Gastrocnemius medialis (tissue), 4 donors: ENCODE measurements around the gene NFASC. TPM values are rescaled to one million over a fixed set of nuclear protein-coding genes. Genes with fewer than 3 reads are reported as not detected.

Source experiments
- ATAC-seq, 2 donors: fragments of 150-250 bp; one replicate each; pipeline ENCODE4 v1.9.1; 2016
- DNase-seq, 2 donors: peaks; one replicate each; pipeline ENCODE4 v3.0.0-alpha.2; 2019
- H3K27ac ChIP-seq, 4 donors: fragments of 200-600 bp; sonication (generic); 1 replicate in 1 of 4; 2 replicates in 3 of 4; pipeline ENCODE4 v1.5.1; 2016 to 2018; ENCODE audit warnings: mild to moderate bottlenecking in 2 of 4, moderate library complexity in 1 of 4
- H3K27me3 ChIP-seq, 3 donors: fragments of 200-600 bp; sonication (generic) in 2 of 3; 1 replicate in 1 of 3; 2 replicates in 2 of 3; pipeline versions ENCODE4 v1.5.1 to v1.6.0; 2016 to 2019; ENCODE audit warnings: mild to moderate bottlenecking in 1 of 3, moderate library complexity in 1 of 3
- H3K36me3 ChIP-seq, 2 donors: fragments of 200-600 bp; sonication (generic) in 1 of 2; one replicate each; pipeline ENCODE4 v1.5.1; 2017 to 2018
- H3K4me1 ChIP-seq, 2 donors: fragments of 200-600 bp; sonication (generic) in 1 of 2; one replicate each; pipeline ENCODE4 v1.5.1; 2016 to 2017; ENCODE audit warnings: mild to moderate bottlenecking in 2 of 2
- H3K4me3 ChIP-seq, 4 donors: fragments of 200-600 bp; sonication (generic) in 3 of 4; 1 replicate in 1 of 4; 2 replicates in 3 of 4; pipeline ENCODE4 v1.5.1; 2016 to 2019; ENCODE audit warnings: mild to moderate bottlenecking in 2 of 4
- H3K9me3 ChIP-seq, 3 donors: fragments of 200-600 bp; sonication (generic) in 2 of 3; 1 replicate in 1 of 3; 2 replicates in 2 of 3; pipeline ENCODE4 v1.5.1; 2016 to 2019
- POLR2A ChIP-seq, 2 donors: fragments of 450-650 bp; IDR thresholded peaks; one replicate each; pipeline ENCODE4 v1.6.1; 2017; ENCODE audit warnings: antibody characterized with exemption in 2 of 2, mild to moderate bottlenecking in 2 of 2, moderate library complexity in 2 of 2
- in situ Hi-C, 4 donors: fragments of 200-750 bp; cut with MboI; loops; one replicate each; pipeline versions ENCODE4 v1.15.0 to v1.8.0; 2017; ENCODE audit warnings: low sequenced_read_pairs in 4 of 4
- intact Hi-C: fragments of 100-400 bp; cut with DNase I; formaldehyde crosslinking; loops from one replicate; pipeline ENCODE4 v1.15.1; 2023; ENCODE audit warnings: low total_unique reads
- total RNA-seq, 4 donors: library from RNA; depleted of rRNA; stranded (reverse); fragments of >200 nt; gene quantifications; one replicate each; pipeline versions ENCODE4 v1.1.0 to v1.2.3, GENCODE V29; 2016
- TF ChIP-seq, protein P1 (sequence below), 5 experiments: fragments of 450-650 bp in 3 of 5; fragments of 200-600 bp in 2 of 5; sonication (generic) in 2 of 5; IDR thresholded peaks in 4 of 5; conservative IDR thresholded peaks in 1 of 5; 1 replicate in 4 of 5; 2 replicates in 1 of 5; pipeline ENCODE4 v1.5.1; 2016 to 2019; ENCODE audit warnings: antibody characterized with exemption in 5 of 5, mild to moderate bottlenecking in 3 of 5, moderate library complexity in 3 of 5

Gene NFASC
- total RNA-seq, 4 donors from 2014 or later: 0.75 to 4.7 (median 2.4) TPM

DNA sequence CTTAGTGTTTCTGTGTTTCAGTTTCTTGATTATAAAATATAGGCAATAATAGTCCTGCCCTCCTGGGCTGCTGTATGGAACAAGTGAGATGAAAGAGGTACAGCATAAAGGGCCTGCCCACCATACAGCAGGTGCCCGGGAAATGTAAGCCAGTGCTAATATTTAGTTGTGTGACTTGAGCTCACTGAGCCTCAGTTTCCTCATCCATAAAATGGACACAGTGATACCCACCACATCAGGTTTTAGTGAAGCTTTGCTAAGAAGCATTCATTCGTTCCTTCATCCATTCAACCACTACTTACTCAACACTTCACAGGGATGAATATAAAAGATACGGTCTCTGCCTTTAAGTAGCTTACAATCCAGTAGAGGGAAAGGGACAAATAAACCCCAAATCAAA is 192.2 kb downstream of the NFASC start:
- H3K27me3 ChIP-seq: no peaks in the 10 kb centered on the region
- ATAC-seq: no peak
- TF ChIP-seq POLR2A (IDR thresholded peaks at IDR 0.05): no peak
- TF ChIP-seq, protein P1, sequence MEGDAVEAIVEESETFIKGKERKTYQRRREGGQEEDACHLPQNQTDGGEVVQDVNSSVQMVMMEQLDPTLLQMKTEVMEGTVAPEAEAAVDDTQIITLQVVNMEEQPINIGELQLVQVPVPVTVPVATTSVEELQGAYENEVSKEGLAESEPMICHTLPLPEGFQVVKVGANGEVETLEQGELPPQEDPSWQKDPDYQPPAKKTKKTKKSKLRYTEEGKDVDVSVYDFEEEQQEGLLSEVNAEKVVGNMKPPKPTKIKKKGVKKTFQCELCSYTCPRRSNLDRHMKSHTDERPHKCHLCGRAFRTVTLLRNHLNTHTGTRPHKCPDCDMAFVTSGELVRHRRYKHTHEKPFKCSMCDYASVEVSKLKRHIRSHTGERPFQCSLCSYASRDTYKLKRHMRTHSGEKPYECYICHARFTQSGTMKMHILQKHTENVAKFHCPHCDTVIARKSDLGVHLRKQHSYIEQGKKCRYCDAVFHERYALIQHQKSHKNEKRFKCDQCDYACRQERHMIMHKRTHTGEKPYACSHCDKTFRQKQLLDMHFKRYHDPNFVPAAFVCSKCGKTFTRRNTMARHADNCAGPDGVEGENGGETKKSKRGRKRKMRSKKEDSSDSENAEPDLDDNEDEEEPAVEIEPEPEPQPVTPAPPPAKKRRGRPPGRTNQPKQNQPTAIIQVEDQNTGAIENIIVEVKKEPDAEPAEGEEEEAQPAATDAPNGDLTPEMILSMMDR (IDR thresholded peaks at IDR 0.05 in 4 of 5, conservative IDR thresholded peaks at IDR 0.05 in 1 of 5): no peak
- no peak for DNase-seq
- no peaks in the 10 kb centered on the region for H3K9me3 ChIP-seq
- no peak overlapping the region for H3K27ac ChIP-seq
- no peaks in the 10 kb centered on the region for H3K4me1 ChIP-seq
- in situ Hi-C loops (loop anchor here in 2 of 4 donors (5.0 to 10.0 kb wide), 2 partner anchors 86 to 88 kb away; no protein-coding TSS in a partner anchor), intact Hi-C loops (loop anchor here (5.0 kb wide), 2 partner anchors 71 to 86 kb away; no protein-coding TSS in a partner anchor)
- no peak overlapping the region for H3K4me3 ChIP-seq
- H3K36me3 ChIP-seq: no peaks in the 10 kb centered on the region

DNA sequence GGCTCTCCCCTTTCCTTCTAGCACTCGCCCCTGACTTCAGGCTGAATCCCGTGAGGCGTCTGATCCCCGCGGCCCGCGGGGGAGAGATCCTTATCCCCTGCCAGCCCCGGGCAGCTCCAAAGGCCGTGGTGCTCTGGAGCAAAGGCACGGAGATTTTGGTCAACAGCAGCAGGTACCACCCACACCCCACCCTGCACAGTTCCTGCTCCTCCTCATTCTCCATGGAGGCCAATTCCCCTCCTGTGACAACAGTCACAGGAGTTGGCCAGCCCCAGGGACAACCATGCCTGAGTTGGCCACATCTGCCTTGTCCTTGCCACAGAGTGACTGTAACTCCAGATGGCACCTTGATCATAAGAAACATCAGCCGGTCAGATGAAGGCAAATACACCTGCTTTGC is 193.6 kb downstream of the NFASC start:
- intact Hi-C loops (loop anchor here (5.0 kb wide), 2 partner anchors 72 to 87 kb away; no protein-coding TSS in a partner anchor), in situ Hi-C loops (loop anchor here in 2 of 4 donors (5.0 to 10.0 kb wide), 2 partner anchors 87 to 90 kb away; no protein-coding TSS in a partner anchor)
- DNase-seq (no peak), ATAC-seq (no peak)
- Histone ChIP-seq H3K36me3 (no peaks in the 10 kb centered on the region), H3K4me3 (no peak overlapping the region), H3K9me3 (no peaks in the 10 kb centered on the region), H3K27me3 (no peaks in the 10 kb centered on the region), H3K4me1 (no peaks in the 10 kb centered on the region), H3K27ac (no peak overlapping the region)
- no peak for TF ChIP-seq POLR2A (IDR thresholded peaks at IDR 0.05)
- TF ChIP-seq, protein P1 (IDR thresholded peaks at IDR 0.05 in 4 of 5, conservative IDR thresholded peaks at IDR 0.05 in 1 of 5): no peak

DNA sequence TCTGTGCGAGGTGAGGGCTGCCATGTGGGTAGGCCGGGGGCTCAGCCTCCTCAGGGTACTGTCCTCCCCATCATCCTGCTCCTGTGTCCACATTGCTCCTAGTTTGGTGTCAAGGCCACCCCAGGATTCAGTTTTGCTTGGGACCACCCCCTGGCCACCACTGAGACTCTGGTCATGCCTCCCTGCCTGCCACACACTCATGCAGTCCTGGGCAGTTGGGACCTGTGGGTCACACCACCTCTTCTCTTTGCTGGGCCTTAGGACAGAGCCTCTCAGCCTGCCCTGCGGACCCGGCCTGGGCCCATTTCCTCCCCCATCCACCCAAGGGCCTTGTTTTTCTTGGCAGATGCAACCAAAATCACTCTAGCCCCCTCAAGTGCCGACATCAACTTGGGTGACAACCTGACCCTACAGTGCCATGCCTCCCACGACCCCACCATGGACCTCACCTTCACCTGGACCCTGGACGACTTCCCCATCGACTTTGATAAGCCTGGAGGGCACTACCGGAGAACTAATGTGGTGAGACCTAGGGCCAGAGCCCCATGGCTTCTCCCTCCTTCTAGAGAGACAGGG is 194.2 kb downstream of the NFASC start:
- TF ChIP-seq, protein P1 (IDR thresholded peaks at IDR 0.05 in 4 of 5, conservative IDR thresholded peaks at IDR 0.05 in 1 of 5): no peak
- no peak for TF ChIP-seq POLR2A (IDR thresholded peaks at IDR 0.05)
- Histone ChIP-seq H3K27ac (no peak overlapping the region), H3K4me1 (no peaks in the 10 kb centered on the region), H3K4me3 (no peak overlapping the region), H3K9me3 (no peaks in the 10 kb centered on the region), H3K27me3 (no peaks in the 10 kb centered on the region), H3K36me3 (no peaks in the 10 kb centered on the region)
- in situ Hi-C loops (loop anchor here in 2 of 4 donors (5.0 to 10.0 kb wide), 2 partner anchors 88 to 90 kb away; no protein-coding TSS in a partner anchor), intact Hi-C loops (loop anchor here (5.0 kb wide), 2 partner anchors 73 to 88 kb away; no protein-coding TSS in a partner anchor)
- no peak for DNase-seq
- no peak for ATAC-seq

DNA sequence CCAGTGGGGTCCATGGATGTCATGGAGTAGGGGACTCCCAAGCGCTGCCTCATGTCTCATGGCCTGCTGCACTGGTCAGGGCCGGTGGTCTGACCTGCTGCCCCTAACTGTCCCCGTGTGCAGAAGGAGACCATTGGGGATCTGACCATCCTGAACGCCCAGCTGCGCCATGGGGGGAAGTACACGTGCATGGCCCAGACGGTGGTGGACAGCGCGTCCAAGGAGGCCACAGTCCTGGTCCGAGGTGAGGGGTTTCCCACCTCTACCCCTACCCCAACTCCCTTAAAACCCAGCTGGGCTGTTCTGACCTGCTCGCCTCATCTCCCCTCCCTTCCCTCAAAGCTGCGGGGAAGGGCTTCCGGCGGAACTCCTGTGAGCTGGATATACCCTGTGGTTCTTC is 195.0 kb downstream of the NFASC start:
- H3K4me3 ChIP-seq: no peak overlapping the region
- no peak for DNase-seq
- no peaks in the 10 kb centered on the region for H3K27me3 ChIP-seq
- no peaks in the 10 kb centered on the region for H3K4me1 ChIP-seq
- TF ChIP-seq, protein P1 (IDR thresholded peaks at IDR 0.05 in 4 of 5, conservative IDR thresholded peaks at IDR 0.05 in 1 of 5): no peak
- no peak for TF ChIP-seq POLR2A (IDR thresholded peaks at IDR 0.05)
- no peak overlapping the region for H3K27ac ChIP-seq
- H3K36me3 ChIP-seq: no peaks in the 10 kb centered on the region
- in situ Hi-C loops (loop anchor here in 1 of 4 donors (10.0 kb wide), 1 partner anchor 91 kb away; no protein-coding TSS in a partner anchor), intact Hi-C loops (no loop called here)
- no peaks in the 10 kb centered on the region for H3K9me3 ChIP-seq
- no peak for ATAC-seq
